GM18508 (cell line): Measurements from ENCODE around the gene NLGN3.

Experiments
- ATAC-seq: cut with Tn5 transposase; IDR thresholded peaks from one replicate; pipeline ENCODE4 v1.9.1; 2021; ENCODE audit warnings: moderate number of reproducible peaks; ENCODE audit not compliant: insufficient read depth, unreplicated experiment

Gene NLGN3

GRCh38 chrX:71118032-71118984 is 26.3 kb upstream of the NLGN3 start, which contains the start of gene MED12:
MED12 (plus strand) TSS chrX:71118596; CDS start chrX:71118755, 159 bp downstream.
- ATAC-seq, result no peak

GRCh38 chrX:71118985-71119535 is 25.6 kb upstream of the NLGN3 start:
- ATAC-seq, result no peak

GRCh38 chrX:71128166-71128833 is 16.3 kb upstream of the NLGN3 start:
- ATAC-seq, result no peak

GRCh38 chrX:71128915-71129765 is 15.5 kb upstream of the NLGN3 start:
- ATAC-seq, result no peak

- no peak for ATAC-seq
Measured at GRCh38 chrX:71131510-71131909, 13.1 kb upstream of the NLGN3 start.

- ATAC-seq, result no peak
Measured at GRCh38 chrX:71140440-71140839, 4.2 kb upstream of the NLGN3 start.

- ATAC-seq, result no peak
Measured at GRCh38 chrX:71143508-71143907, 1.1 kb upstream of the NLGN3 start.

- no peak for ATAC-seq
Measured at GRCh38 chrX:71147496-71148277, 3.0 kb downstream of the NLGN3 start.

- ATAC-seq, result no peak
Measured at GRCh38 chrX:71148278-71148663, 3.6 kb downstream of the NLGN3 start.

- no peak for ATAC-seq
Measured at GRCh38 chrX:71151366-71151765, 6.7 kb downstream of the NLGN3 start.

GRCh38 chrX:71154196-71154595 is 9.6 kb downstream of the NLGN3 start:
- no peak for ATAC-seq

GRCh38 chrX:71154641-71155040 is 10.0 kb downstream of the NLGN3 start:
- ATAC-seq, result no peak

GRCh38 chrX:71158603-71159002 is 14.0 kb downstream of the NLGN3 start:
- ATAC-seq, result no peak

GRCh38 chrX:71159335-71159734 is 14.7 kb downstream of the NLGN3 start:
- ATAC-seq, result no peak

GRCh38 chrX:71160475-71160874 is 15.8 kb downstream of the NLGN3 start:
- no peak for ATAC-seq

- no peak for ATAC-seq
Measured at GRCh38 chrX:71162981-71163380, 18.3 kb downstream of the NLGN3 start.

- no peak for ATAC-seq
Measured at GRCh38 chrX:71164071-71164470, 19.4 kb downstream of the NLGN3 start.

- no peak for ATAC-seq
Measured at GRCh38 chrX:71166461-71166860, 21.8 kb downstream of the NLGN3 start.

- no peak for ATAC-seq
Measured at GRCh38 chrX:71167031-71167781, 22.6 kb downstream of the NLGN3 start.
